GM13977 (cell line): ENCODE results near the gene RAPGEFL1.
A peak's percentile ranks its signal among the peaks of the same experiment; 100 is the strongest.

Experiments
- DNase-seq: peaks from one replicate; pipeline ENCODE4 v3.0.0; 2012; ENCODE audit warnings: low spot score
- in situ Hi-C: fragments of 300-500 bp; cut with MboI; formaldehyde crosslinking; loops from one replicate; pipeline ENCODE4 v1.12.0; 2022; ENCODE audit warnings: low sequenced_read_pairs, low pct_unique_long_range_greater_than_20kb, mixed read lengths, inconsistent platforms; ENCODE audit not compliant: unreplicated experiment
- TF ChIP-seq, protein P1 (sequence below): IDR thresholded peaks from 2 replicates; pipeline ENCODE4 v1.5.1; 2012; ENCODE audit warnings: mild to moderate bottlenecking, control low read depth; ENCODE audit not compliant: insufficient read depth; ENCODE audit errors: extremely low read depth, missing control alignments

The RAPGEFL1 gene

DNA sequence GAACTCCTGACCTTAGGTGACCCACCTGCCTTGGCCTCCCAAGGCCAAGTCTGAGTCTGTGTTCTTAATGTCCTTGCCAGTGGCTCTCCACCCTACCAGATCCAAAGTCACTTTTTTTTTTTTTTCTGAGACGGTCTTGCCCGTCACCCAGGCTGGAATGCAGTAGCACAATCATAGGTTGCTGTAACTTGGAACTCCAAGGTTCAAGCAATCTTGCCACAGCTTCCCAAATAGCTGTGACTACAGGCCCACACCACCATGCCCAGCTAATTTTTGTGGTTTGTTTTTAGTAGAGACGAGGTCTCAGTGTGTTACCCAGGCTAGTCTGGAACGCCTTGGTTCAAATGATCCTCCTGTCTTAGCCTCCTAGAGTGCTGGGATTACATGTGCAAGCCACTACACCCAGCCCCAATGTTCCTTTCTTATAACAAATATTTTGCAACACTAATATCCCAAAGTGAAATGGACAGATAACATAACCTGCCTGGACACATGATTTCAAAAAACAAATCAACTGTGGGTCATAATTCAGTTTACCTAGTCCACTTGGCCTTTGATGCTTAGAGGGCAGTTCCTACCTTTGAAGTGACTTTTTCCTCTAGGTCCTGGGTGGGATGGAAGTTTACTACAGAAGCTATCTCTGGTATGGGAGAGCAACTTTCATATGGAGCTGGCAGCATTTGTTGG is 4.0 kb upstream of the RAPGEFL1 start:
- TF ChIP-seq, protein P1, sequence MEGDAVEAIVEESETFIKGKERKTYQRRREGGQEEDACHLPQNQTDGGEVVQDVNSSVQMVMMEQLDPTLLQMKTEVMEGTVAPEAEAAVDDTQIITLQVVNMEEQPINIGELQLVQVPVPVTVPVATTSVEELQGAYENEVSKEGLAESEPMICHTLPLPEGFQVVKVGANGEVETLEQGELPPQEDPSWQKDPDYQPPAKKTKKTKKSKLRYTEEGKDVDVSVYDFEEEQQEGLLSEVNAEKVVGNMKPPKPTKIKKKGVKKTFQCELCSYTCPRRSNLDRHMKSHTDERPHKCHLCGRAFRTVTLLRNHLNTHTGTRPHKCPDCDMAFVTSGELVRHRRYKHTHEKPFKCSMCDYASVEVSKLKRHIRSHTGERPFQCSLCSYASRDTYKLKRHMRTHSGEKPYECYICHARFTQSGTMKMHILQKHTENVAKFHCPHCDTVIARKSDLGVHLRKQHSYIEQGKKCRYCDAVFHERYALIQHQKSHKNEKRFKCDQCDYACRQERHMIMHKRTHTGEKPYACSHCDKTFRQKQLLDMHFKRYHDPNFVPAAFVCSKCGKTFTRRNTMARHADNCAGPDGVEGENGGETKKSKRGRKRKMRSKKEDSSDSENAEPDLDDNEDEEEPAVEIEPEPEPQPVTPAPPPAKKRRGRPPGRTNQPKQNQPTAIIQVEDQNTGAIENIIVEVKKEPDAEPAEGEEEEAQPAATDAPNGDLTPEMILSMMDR: no peak
- in situ Hi-C loops: no loop called here
- no peak for DNase-seq

DNA sequence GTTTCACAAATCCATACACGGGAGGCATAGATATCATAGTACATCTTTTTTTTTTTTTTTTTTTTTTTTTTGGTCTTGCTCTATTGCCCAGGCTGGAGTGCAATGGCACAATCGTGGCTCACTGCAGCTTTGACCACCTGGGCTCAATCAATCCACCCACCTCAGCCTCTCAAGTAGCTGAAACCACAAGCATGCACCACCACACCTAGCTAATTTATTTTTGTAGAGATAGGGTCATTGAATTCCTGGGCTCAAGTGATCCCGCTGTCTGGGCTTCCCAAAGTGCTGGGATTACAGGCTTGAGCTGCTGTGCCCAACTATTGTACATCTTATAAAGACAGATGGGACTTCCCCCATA is 3.5 kb upstream of the RAPGEFL1 start:
- in situ Hi-C loops: no loop called here
- no peak for DNase-seq
- TF ChIP-seq, protein P1: no peak

DNA sequence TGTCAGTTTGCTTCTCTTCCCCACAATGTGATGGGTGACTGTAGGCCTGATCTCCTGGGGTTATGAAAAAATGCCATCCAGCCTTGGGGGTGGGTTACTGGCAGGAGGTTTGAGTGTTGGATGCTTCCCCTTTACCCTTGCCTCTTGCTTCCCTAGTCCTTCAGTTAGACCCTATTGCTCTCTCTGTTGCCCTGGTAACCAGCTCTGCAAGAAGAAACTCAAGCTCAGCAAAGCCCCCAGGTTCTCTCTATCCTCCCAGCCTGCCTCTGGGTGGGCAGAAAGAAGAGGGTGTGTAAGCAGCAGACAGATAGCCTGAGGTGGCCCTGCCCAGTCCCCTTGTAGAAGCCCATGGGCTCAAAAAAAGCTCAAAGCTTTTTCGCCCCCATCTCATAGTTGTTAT is 2.8 kb upstream of the RAPGEFL1 start:
- no peak for DNase-seq
- in situ Hi-C loops: no loop called here
- TF ChIP-seq, protein P1: no peak

DNA sequence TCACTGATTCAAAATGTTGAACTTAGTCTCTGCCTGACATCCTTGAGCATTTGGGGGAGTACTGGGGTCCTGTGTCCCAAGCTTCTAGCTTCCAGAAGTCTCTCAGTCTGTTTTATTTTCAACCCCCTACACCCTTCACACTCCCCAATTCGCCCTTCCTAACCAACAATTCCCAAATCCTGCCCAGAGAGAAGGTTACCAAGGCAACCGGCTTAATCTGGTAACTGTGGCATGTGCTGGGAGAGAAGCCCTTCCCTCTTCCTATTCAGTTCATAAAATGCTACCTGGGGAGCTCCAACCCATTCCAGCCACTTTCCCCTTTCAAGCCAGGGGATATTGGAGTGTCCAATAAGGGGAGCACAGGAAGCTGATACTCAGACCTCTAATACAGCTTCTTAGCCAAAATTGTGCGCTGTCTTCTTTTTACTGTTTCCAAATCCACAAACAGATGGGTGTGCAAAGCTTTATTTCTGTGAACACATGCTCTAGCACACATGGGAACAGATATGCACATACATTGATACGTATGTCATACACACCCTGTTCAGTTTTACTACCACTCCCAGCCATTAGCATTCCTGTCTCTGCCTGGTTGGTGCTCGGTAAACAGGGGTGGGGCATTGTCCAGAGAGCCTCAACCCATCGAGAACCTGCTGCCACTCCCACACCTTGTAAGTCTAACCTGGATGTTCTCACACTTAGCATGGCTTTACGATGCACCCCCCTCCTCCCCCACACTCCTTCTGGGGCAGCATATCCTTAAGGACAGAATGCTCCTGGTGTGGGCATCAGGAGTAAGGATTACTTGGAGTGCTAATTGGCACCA is 1.1 kb upstream of the RAPGEFL1 start:
- DNase-seq: no peak
- TF ChIP-seq, protein P1: no peak
- in situ Hi-C loops: no loop called here

DNA sequence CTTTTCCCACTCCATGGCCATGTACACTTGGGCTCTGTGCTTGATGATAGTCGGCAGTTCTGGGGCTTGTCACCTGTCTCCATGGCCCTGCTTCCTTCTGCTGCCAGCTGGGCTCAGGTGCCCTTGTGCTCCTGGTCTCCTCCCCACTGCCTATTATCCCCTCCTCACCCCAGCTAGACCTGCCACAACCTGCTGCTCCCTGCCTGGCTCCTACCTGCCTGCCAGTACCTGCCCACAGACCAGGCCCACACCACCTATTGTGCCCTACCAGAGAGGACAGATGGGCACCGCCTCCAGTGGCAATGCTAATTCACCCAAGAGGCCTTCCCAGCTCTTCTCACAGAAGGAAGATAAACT is 538 bp upstream of the RAPGEFL1 start:
- TF ChIP-seq, protein P1: no peak
- no peak for DNase-seq
- in situ Hi-C loops: no loop called here

DNA sequence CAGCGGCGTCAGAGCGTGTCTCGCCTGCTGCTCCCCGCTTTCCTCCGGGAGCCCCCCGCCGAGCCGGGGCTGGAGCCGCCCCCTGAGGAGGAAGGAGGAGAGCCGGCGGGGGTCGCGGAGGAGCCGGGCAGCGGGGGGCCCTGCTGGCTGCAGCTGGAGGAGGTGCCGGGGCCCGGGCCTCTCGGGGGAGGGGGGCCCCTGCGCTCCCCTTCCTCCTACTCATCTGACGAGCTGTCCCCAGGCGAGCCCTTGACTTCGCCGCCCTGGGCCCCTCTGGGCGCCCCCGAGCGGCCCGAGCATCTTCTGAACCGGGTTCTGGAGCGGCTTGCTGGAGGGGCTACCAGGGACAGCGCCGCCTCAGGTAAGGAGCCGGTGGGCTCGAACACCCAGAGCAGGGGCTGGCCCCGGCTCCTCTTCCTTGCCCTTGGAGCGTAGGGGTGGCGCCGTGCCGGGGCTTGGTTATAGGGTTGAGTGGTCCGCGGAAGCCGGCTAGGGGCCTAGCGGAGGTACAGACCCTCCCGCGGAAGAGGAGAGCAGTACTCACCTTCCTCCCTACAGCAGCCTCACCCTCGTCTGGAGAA is 841 bp downstream of the RAPGEFL1 start:
- in situ Hi-C loops: no loop called here
- DNase-seq: peak; percentile 37
- TF ChIP-seq, protein P1: peak; percentile 19
